ENCODE measurements around the gene AKAP10. TPM values are rescaled to one million over a fixed set of nuclear protein-coding genes. Genes with fewer than 3 reads are reported as not detected.
"Not testable (repeated sequence)": the region's sequence is repeated elsewhere in the genome, so short reads cannot be mapped to it uniquely, and the experiment has no call there.

The AKAP10 gene
- total and polyA plus RNA-seq, 2 donors from 2014 or later, result 8.3 to 43.7 TPM

GRCh38 chr17:20022701-20023100 lies 45.1 kb upstream of the AKAP10 start:
- intact Hi-C loops (cut with DNase I), result no loop called here
- Histone ChIP-seq H3K4me1 (ENCODE audit: control insufficient read depth in 2 of 3, insufficient read depth in 2 of 3, low read depth in 1 of 3, low read length in 3 of 3) (no peaks in the 10 kb centered on the region), H3K27ac (ENCODE audit: low read depth in 2 of 2, low read length in 2 of 2) (no peak overlapping the region), H3K36me3 (ENCODE audit: control insufficient read depth in 2 of 3, insufficient read depth in 3 of 3, low read length in 3 of 3) (no peaks in the 10 kb centered on the region), H3K4me3 (ENCODE audit: low read length in 3 of 3) (no peak overlapping the region), H3K9me3 (ENCODE audit: control insufficient read depth in 2 of 3, insufficient read depth in 1 of 3, low read length in 3 of 3) (no peaks in the 10 kb centered on the region), H3K27me3 (ENCODE audit: control insufficient read depth, insufficient read depth, low read length) (no peaks in the 10 kb centered on the region), H3K9ac (ENCODE audit: low read length in 3 of 3) (no peak overlapping the region)
- TF ChIP-seq CTCF (IDR thresholded peaks at IDR 0.05; ENCODE audit: borderline replicate concordance, extremely low read depth, insufficient read depth), result no peak
- DNase-seq, result no peak
- no peak for FAIRE-seq

GRCh38 chr17:20016475-20016992 lies 38.9 kb upstream of the AKAP10 start:
- H3K9ac ChIP-seq (ENCODE audit: low read length in 3 of 3); FAIRE-seq; H3K4me3 ChIP-seq (ENCODE audit: low read length in 3 of 3); H3K36me3 ChIP-seq (ENCODE audit: control insufficient read depth in 2 of 3, insufficient read depth in 3 of 3, low read length in 3 of 3); H3K4me1 ChIP-seq (ENCODE audit: control insufficient read depth in 2 of 3, insufficient read depth in 2 of 3, low read depth in 1 of 3, low read length in 3 of 3); DNase-seq; H3K27ac ChIP-seq (ENCODE audit: low read depth in 2 of 2, low read length in 2 of 2); H3K27me3 ChIP-seq (ENCODE audit: control insufficient read depth, insufficient read depth, low read length); H3K9me3 ChIP-seq (ENCODE audit: control insufficient read depth in 2 of 3, insufficient read depth in 1 of 3, low read length in 3 of 3); intact Hi-C loops (cut with DNase I): not testable (repeated sequence)

- no peak for DNase-seq
- peaks cover 0 to 6% (median 0%) of the 10 kb centered on the region in 3 donors for H3K4me1 ChIP-seq (ENCODE audit: control insufficient read depth in 2 of 3, insufficient read depth in 2 of 3, low read depth in 1 of 3, low read length in 3 of 3)
- FAIRE-seq, result no peak
- H3K9me3 ChIP-seq (ENCODE audit: control insufficient read depth in 2 of 3, insufficient read depth in 1 of 3, low read length in 3 of 3), result no peaks in the 10 kb centered on the region
- no peaks in the 10 kb centered on the region for H3K36me3 ChIP-seq (ENCODE audit: control insufficient read depth in 2 of 3, insufficient read depth in 3 of 3, low read length in 3 of 3)
- no peak overlapping the region for H3K4me3 ChIP-seq (ENCODE audit: low read length in 3 of 3)
- peaks cover 14% of the 10 kb centered on the region for H3K27me3 ChIP-seq (ENCODE audit: control insufficient read depth, insufficient read depth, low read length)
- H3K9ac ChIP-seq (ENCODE audit: low read length in 3 of 3), result no peak overlapping the region
- intact Hi-C loops (cut with DNase I), result no loop called here
- TF ChIP-seq CTCF (IDR thresholded peaks at IDR 0.05; ENCODE audit: borderline replicate concordance, extremely low read depth, insufficient read depth), result no peak
- no peak overlapping the region for H3K27ac ChIP-seq (ENCODE audit: low read depth in 2 of 2, low read length in 2 of 2)
These were observed 34.4 kb upstream of the AKAP10 start for GRCh38 chr17:20012017-20012536.

GRCh38 chr17:20010936-20011335 lies 33.3 kb upstream of the AKAP10 start:
- H3K27me3 ChIP-seq (ENCODE audit: control insufficient read depth, insufficient read depth, low read length), result peaks cover 19% of the 10 kb centered on the region
- no peak for TF ChIP-seq CTCF (IDR thresholded peaks at IDR 0.05; ENCODE audit: borderline replicate concordance, extremely low read depth, insufficient read depth)
- intact Hi-C loops (cut with DNase I), result no loop called here
- H3K9ac ChIP-seq (ENCODE audit: low read length in 3 of 3), result no peak overlapping the region
- DNase-seq (no peak), FAIRE-seq (no peak)
- H3K27ac ChIP-seq (ENCODE audit: low read depth in 2 of 2, low read length in 2 of 2), result no peak overlapping the region
- H3K4me1 ChIP-seq (ENCODE audit: control insufficient read depth in 2 of 3, insufficient read depth in 2 of 3, low read depth in 1 of 3, low read length in 3 of 3), result peaks cover 0 to 6% (median 0%) of the 10 kb centered on the region in 3 donors
- H3K36me3 ChIP-seq (ENCODE audit: control insufficient read depth in 2 of 3, insufficient read depth in 3 of 3, low read length in 3 of 3), result no peaks in the 10 kb centered on the region
- no peak overlapping the region for H3K4me3 ChIP-seq (ENCODE audit: low read length in 3 of 3)
- no peaks in the 10 kb centered on the region for H3K9me3 ChIP-seq (ENCODE audit: control insufficient read depth in 2 of 3, insufficient read depth in 1 of 3, low read length in 3 of 3)

Measured in kidney (tissue), 14 donors.